Activated CD4-positive, alpha-beta T cell treated with anti-CD3 and anti-CD28 coated beads for 48 hours (primary cell): ENCODE data around the gene CUL4A.
A peak's percentile ranks its signal among the peaks of the same experiment; 100 is the strongest.

Source experiments
- DNase-seq: peaks from one replicate; pipeline ENCODE4 v3.0.0-alpha.2; 2020

Gene CUL4A

GRCh38 chr13:113182046-113182445 lies 27.4 kb upstream of the CUL4A start:
- DNase-seq, result no peak

GRCh38 chr13:113183450-113184129 lies 25.8 kb upstream of the CUL4A start:
- no peak for DNase-seq

GRCh38 chr13:113184568-113185440 lies 24.6 kb upstream of the CUL4A start:
- DNase-seq, result no peak

GRCh38 chr13:113186061-113186900 lies 23.1 kb upstream of the CUL4A start:
- DNase-seq, result no peak

GRCh38 chr13:113187263-113187669 lies 22.1 kb upstream of the CUL4A start:
- DNase-seq, result peak; percentile 86

GRCh38 chr13:113187883-113188665 lies 21.3 kb upstream of the CUL4A start:
- DNase-seq, result no peak

GRCh38 chr13:113190181-113190580 lies 19.2 kb upstream of the CUL4A start:
- DNase-seq, result no peak

- no peak for DNase-seq
These were observed 17.1 kb upstream of the CUL4A start for GRCh38 chr13:113192279-113192678.

- DNase-seq, result no peak
These were observed 16.5 kb upstream of the CUL4A start for GRCh38 chr13:113192902-113193301.

- DNase-seq, result no peak
These were observed 14.1 kb upstream of the CUL4A start for GRCh38 chr13:113195360-113195759.

- no peak for DNase-seq
These were observed 12.3 kb upstream of the CUL4A start for GRCh38 chr13:113196970-113197737.

- no peak for DNase-seq
These were observed 7.6 kb upstream of the CUL4A start for GRCh38 chr13:113201815-113202214.

- no peak for DNase-seq
These were observed 6.5 kb upstream of the CUL4A start for GRCh38 chr13:113202912-113203311.

- no peak for DNase-seq
These were observed 5.7 kb upstream of the CUL4A start for GRCh38 chr13:113203507-113204377.

GRCh38 chr13:113204378-113204734 lies 5.1 kb upstream of the CUL4A start:
- no peak for DNase-seq

GRCh38 chr13:113205428-113205931 lies 3.9 kb upstream of the CUL4A start:
- peak; percentile 19 for DNase-seq

GRCh38 chr13:113207460-113207859 lies 2.0 kb upstream of the CUL4A start:
- DNase-seq, result no peak

- peak; percentile 24 for DNase-seq
These were observed 1.5 kb upstream of the CUL4A start for GRCh38 chr13:113207890-113208420.

- DNase-seq, result peak; percentile 92
These were observed 735 bp upstream of the CUL4A start, which contains the start of gene PCID2 for GRCh38 chr13:113208421-113209335. Gene PCID2 (minus strand): TSS chr13:113208669. CDS start chr13:113208634, 35 bp downstream.
